GM18502 (cell line): ENCODE results near the gene CDC42SE2.

Source experiments
- ATAC-seq: cut with Tn5 transposase; IDR thresholded peaks from one replicate; pipeline ENCODE4 v1.9.1; 2021; ENCODE audit warnings: mild to moderate bottlenecking; ENCODE audit not compliant: unreplicated experiment, poor library complexity

The CDC42SE2 gene

GRCh38 chr5:131418846-131419245, 155.0 kb downstream of the CDC42SE2 start:
- no peak for ATAC-seq

GRCh38 chr5:131419877-131420276, 156.0 kb downstream of the CDC42SE2 start:
- no peak for ATAC-seq

- no peak for ATAC-seq
Observed at GRCh38 chr5:131423056-131423455, 159.2 kb downstream of the CDC42SE2 start.

- ATAC-seq, result no peak
Observed at GRCh38 chr5:131426011-131426410, 162.2 kb downstream of the CDC42SE2 start.

- ATAC-seq, result no peak
Observed at GRCh38 chr5:131430794-131431193, 166.9 kb downstream of the CDC42SE2 start.

- ATAC-seq, result no peak
Observed at GRCh38 chr5:131431794-131432193, 167.9 kb downstream of the CDC42SE2 start.

GRCh38 chr5:131433109-131433508, 169.3 kb downstream of the CDC42SE2 start:
- ATAC-seq, result no peak

GRCh38 chr5:131436081-131436480, 172.2 kb downstream of the CDC42SE2 start:
- no peak for ATAC-seq

- no peak for ATAC-seq
Observed at GRCh38 chr5:131441184-131441583, 177.3 kb downstream of the CDC42SE2 start.
